PC-3 (cell line): ENCODE data around the gene ME1. TPM values are rescaled to one million over a fixed set of nuclear protein-coding genes. Genes with fewer than 3 reads are reported as not detected.

Source experiments
- ATAC-seq: fragments of 200-7000 bp; cut with Tn5 transposase; 2 replicates; pipeline ENCODE4 v1.9.1; 2020; ENCODE audit warnings: mild to moderate bottlenecking, moderate library complexity
- BruUV-seq: library from RNA; stranded (reverse); fragments of 400-500 nt; replicated peaks from 2 replicates; lab custom pipeline; 2021; lab: Mats Ljungman, UMichigan
- CTCF ChIA-PET: fragments of 300-600 bp; sonication (Branson Sonifier 250); formaldehyde crosslinking; loops from one replicate; lab custom pipeline; 2022; ENCODE audit warnings: antibody characterized with exemption; lab: Charles Lee
- POLR2A ChIA-PET: fragments of 300-600 bp; sonication (Branson Sonifier 250); formaldehyde crosslinking; loops from one replicate; lab custom pipeline; 2022; ENCODE audit warnings: antibody characterized with exemption; ENCODE audit not compliant: unreplicated experiment; lab: Charles Lee
- DNase-seq: peaks from one replicate; pipeline ENCODE4 v3.0.0-alpha.2; 2015
- H2AFZ ChIP-seq: fragments of 300-600 bp; sonication (generic); 2 replicates; pipeline ENCODE4 v1.6.0; 2016; ENCODE audit warnings: antibody characterized with exemption, low read length
- H3F3A ChIP-seq: fragments of 300-600 bp; sonication (generic); one replicate; pipeline ENCODE4 v1.6.0; 2017; ENCODE audit warnings: antibody characterized with exemption, low read length, control low read depth, mild to moderate bottlenecking; ENCODE audit not compliant: unreplicated experiment
- H3K27ac ChIP-seq: fragments of 300-600 bp; sonication (generic); 2 replicates; pipeline ENCODE4 v1.5.1; 2016; ENCODE audit warnings: mild to moderate bottlenecking, low read length
- H3K27me3 ChIP-seq: fragments of 300-600 bp; sonication (generic); 2 replicates; pipeline ENCODE4 v1.6.1; 2016; ENCODE audit warnings: low read length, mixed read lengths
- H3K36me3 ChIP-seq: fragments of 300-600 bp; sonication (generic); 2 replicates; pipeline ENCODE4 v1.6.1; 2016; ENCODE audit warnings: low read depth, mixed run types, low read length, mixed read lengths
- H3K4me1 ChIP-seq: fragments of 300-600 bp; sonication (generic); 2 replicates; pipeline ENCODE4 v1.5.1; 2016; ENCODE audit warnings: low read length; ENCODE audit not compliant: insufficient read depth
- H3K4me2 ChIP-seq: fragments of 300-600 bp; sonication (generic); 2 replicates; pipeline ENCODE4 v1.6.0; 2016; ENCODE audit warnings: low read length
- H3K4me3 ChIP-seq: fragments of 300-600 bp; sonication (generic); 2 replicates; pipeline ENCODE4 v1.5.1; 2016; ENCODE audit warnings: mild to moderate bottlenecking, low read length, mixed read lengths
- H3K79me2 ChIP-seq: fragments of 300-600 bp; sonication (generic); 2 replicates; pipeline ENCODE4 v1.6.1; 2017; ENCODE audit warnings: low read length, mixed read lengths
- H3K9ac ChIP-seq: fragments of 300-600 bp; sonication (generic); 2 replicates; pipeline ENCODE4 v1.6.0; 2016; ENCODE audit warnings: mild to moderate bottlenecking, low read length
- H3K9me2 ChIP-seq: fragments of 300-600 bp; sonication (generic); replicated peaks from 2 replicates; pipeline ENCODE4 v1.6.1; 2016; ENCODE audit warnings: mixed run types, low read length, mixed read lengths
- H3K9me3 ChIP-seq: fragments of 300-600 bp; sonication (generic); 2 replicates; pipeline ENCODE4 v1.6.1; 2016; ENCODE audit warnings: low read length, mixed read lengths
- H4K20me1 ChIP-seq: fragments of 300-600 bp; sonication (generic); 2 replicates; pipeline ENCODE4 v1.6.1; 2016; ENCODE audit warnings: low read length, mixed read lengths
- EZH2 ChIP-seq: fragments of 300-600 bp; sonication (generic); IDR thresholded peaks from one replicate; pipeline ENCODE4 v1.6.1; 2017; ENCODE audit warnings: antibody characterized with exemption, mild to moderate bottlenecking, low read length; ENCODE audit not compliant: unreplicated experiment
- EZH2phosphoT487 ChIP-seq: fragments of 300-600 bp; sonication (generic); IDR thresholded peaks from 2 replicates; pipeline ENCODE4 v1.6.1; 2018; ENCODE audit warnings: mild to moderate bottlenecking, antibody characterized with exemption, low read length, borderline replicate concordance
- intact Hi-C: fragments of 100-400 bp; cut with micrococcal nuclease; formaldehyde crosslinking; loops from 2 replicates; pipeline ENCODE4 v1.9.0; 2023
- total RNA-seq: library from RNA; depleted of rRNA; stranded (reverse); fragments of >200 nt; gene quantifications from 2 replicates; pipeline ENCODE4 v1.2.3, GENCODE V29; 2014
- TF ChIP-seq, protein P1 (sequence below): fragments of 300-600 bp; sonication (generic); conservative IDR thresholded peaks from 2 replicates; pipeline ENCODE4 v1.5.1; 2017; ENCODE audit warnings: antibody characterized with exemption, low read depth, mild to moderate bottlenecking, low read length

Gene ME1
- total RNA-seq, 1 experiment from 2014 or later: 22.3 TPM

- Histone ChIP-seq H3K27ac (no peak overlapping the region), H3K79me2 (no peaks in the 10 kb centered on the region), H3K9me3 (no peaks in the 10 kb centered on the region), H3K9ac (no peak overlapping the region), H3F3A (peaks cover 6% of the 10 kb centered on the region), H3K9me2 (no peaks in the 10 kb centered on the region), H3K36me3 (no peaks in the 10 kb centered on the region), H3K4me3 (no peak overlapping the region), H4K20me1 (no peaks in the 10 kb centered on the region), H3K4me1 (peaks cover 37% of the 10 kb centered on the region), H3K27me3 (no peaks in the 10 kb centered on the region), H2AFZ (no peak overlapping the region), H3K4me2 (no peak overlapping the region)
- ChIA-PET CTCF (no interaction called here), POLR2A (no interaction called here)
- DNase-seq: no peak
- TF ChIP-seq EZH2phosphoT487: no peak
- TF ChIP-seq, protein P1, sequence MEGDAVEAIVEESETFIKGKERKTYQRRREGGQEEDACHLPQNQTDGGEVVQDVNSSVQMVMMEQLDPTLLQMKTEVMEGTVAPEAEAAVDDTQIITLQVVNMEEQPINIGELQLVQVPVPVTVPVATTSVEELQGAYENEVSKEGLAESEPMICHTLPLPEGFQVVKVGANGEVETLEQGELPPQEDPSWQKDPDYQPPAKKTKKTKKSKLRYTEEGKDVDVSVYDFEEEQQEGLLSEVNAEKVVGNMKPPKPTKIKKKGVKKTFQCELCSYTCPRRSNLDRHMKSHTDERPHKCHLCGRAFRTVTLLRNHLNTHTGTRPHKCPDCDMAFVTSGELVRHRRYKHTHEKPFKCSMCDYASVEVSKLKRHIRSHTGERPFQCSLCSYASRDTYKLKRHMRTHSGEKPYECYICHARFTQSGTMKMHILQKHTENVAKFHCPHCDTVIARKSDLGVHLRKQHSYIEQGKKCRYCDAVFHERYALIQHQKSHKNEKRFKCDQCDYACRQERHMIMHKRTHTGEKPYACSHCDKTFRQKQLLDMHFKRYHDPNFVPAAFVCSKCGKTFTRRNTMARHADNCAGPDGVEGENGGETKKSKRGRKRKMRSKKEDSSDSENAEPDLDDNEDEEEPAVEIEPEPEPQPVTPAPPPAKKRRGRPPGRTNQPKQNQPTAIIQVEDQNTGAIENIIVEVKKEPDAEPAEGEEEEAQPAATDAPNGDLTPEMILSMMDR: no peak
- no peak for TF ChIP-seq EZH2
- ATAC-seq: no peak
- BruUV-seq: no TSS peak
- intact Hi-C loops: no loop called here
Observed at GRCh38 chr6:83466328-83466727, 35.5 kb upstream of the ME1 start.

- peak; percentile 94 for DNase-seq
- no peaks in the 10 kb centered on the region for H3K36me3 ChIP-seq
- H2AFZ ChIP-seq: no peak overlapping the region
- ChIA-PET POLR2A (interaction anchor here (0.6 kb wide), 1 partner anchor 1182 kb away, joined by 4 read pairs; no protein-coding TSS in a partner anchor), CTCF (interaction anchor here (0.6 kb wide), 1 partner anchor 84 kb away, joined by 3 read pairs; no protein-coding TSS in a partner anchor)
- peak overlapping the region; percentile 33; the same call in 1 of the 2 replicates for H3K4me3 ChIP-seq
- H3K4me2 ChIP-seq: peak overlapping the region; percentile 63
- no peaks in the 10 kb centered on the region for H3K79me2 ChIP-seq
- H3K9me2 ChIP-seq: no peaks in the 10 kb centered on the region
- no peaks in the 10 kb centered on the region for H3K9me3 ChIP-seq
- H3K27me3 ChIP-seq: no peaks in the 10 kb centered on the region
- no peak for TF ChIP-seq EZH2phosphoT487
- TF ChIP-seq, protein P1: no peak
- TF ChIP-seq EZH2: no peak
- TSS peak; percentile 90 for BruUV-seq
- H3K27ac ChIP-seq: peak overlapping the region; percentile 93
- H4K20me1 ChIP-seq: no peaks in the 10 kb centered on the region
- peaks cover 48% of the 10 kb centered on the region for H3K4me1 ChIP-seq
- peak overlapping the region; percentile 58 for H3K9ac ChIP-seq
- peaks cover 10% of the 10 kb centered on the region for H3F3A ChIP-seq
- intact Hi-C loops: loop anchor here (1.0 to 2.0 kb wide), 2 partner anchors 30 to 50 kb away; no protein-coding TSS in a partner anchor
- peak; percentile 88 for ATAC-seq
Observed at GRCh38 chr6:83464381-83465140, 33.7 kb upstream of the ME1 start.

DNA sequence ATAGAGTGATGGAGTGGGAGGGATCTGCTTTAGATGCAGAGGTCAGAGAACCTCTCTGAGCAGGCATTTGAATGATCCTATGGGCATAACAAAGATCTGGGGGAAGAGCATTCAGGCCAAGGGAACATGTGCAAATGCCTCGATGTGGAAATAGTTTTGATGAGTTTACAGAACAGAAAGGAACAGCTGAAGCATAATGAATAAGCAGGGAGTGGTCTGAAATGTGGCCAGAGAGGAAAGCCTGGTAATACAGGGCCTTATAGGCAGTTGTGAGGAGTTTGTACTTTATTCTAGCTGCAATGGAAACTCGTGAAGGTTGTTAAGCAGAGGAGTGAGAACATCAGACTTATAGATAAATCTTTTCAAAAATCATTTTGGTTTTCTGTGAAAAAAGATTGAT is 33.0 kb upstream of the ME1 start:
- Histone ChIP-seq H3K27me3 (no peaks in the 10 kb centered on the region), H3K4me1 (peaks cover 51% of the 10 kb centered on the region), H3K79me2 (no peaks in the 10 kb centered on the region), H3K9me3 (no peaks in the 10 kb centered on the region), H3K27ac (peak overlapping the region; percentile 93), H3F3A (peaks cover 10% of the 10 kb centered on the region), H4K20me1 (no peaks in the 10 kb centered on the region), H3K9ac (peak overlapping the region; percentile 58), H3K4me2 (peak overlapping the region; percentile 63), H3K9me2 (no peaks in the 10 kb centered on the region), H3K36me3 (no peaks in the 10 kb centered on the region), H2AFZ (no peak overlapping the region), H3K4me3 (peak overlapping the region; percentile 33; the same call in 1 of the 2 replicates)
- BruUV-seq: no TSS peak
- DNase-seq (peak; percentile 81), ATAC-seq (peak; percentile 46)
- CTCF ChIA-PET: no interaction called here
- TF ChIP-seq EZH2: no peak
- TF ChIP-seq, protein P1: no peak
- TF ChIP-seq EZH2phosphoT487: no peak
- POLR2A ChIA-PET: no interaction called here
- intact Hi-C loops: loop anchor here (1.0 to 2.0 kb wide), 2 partner anchors 30 to 51 kb away; no protein-coding TSS in a partner anchor
